GM18511 (cell line): ENCODE measurements around the gene LRRC74B.
"Not testable (repeated sequence)": the region's sequence is repeated elsewhere in the genome, so short reads cannot be mapped to it uniquely, and the experiment has no call there.

ENCODE experiments used
- ATAC-seq: cut with Tn5 transposase; IDR thresholded peaks from one replicate; pipeline ENCODE4 v1.9.1; 2021; ENCODE audit warnings: mild to moderate bottlenecking, moderate library complexity; ENCODE audit not compliant: unreplicated experiment

Gene LRRC74B

DNA sequence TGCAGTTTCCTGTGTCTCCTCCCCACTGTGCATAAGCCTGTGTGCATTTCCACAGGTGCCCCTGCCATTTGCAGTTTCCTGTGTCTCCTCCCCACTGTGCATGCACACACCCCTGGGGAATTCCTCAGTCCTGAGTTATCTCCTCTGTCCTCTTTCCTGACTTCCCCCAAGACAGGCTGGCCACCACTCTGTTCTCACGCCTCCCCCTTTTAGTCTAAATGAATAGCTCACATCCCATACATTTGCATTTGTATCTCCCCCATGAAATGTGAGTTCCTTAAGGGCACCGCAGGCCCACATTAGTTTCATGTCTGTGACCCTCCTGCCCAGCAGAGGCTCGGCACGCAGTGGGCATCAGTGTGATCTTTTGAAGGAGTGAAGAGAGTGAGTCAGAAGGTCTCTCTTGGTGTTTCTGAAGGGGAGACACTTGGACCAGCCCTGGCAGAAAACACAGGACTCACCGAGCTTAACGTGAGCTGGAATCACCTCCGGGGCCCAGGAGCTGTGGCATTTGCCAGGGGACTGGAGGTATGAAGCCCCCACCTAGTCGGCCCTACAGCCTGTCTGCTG is 6.2 kb downstream of the LRRC74B start:
- ATAC-seq: no peak

DNA sequence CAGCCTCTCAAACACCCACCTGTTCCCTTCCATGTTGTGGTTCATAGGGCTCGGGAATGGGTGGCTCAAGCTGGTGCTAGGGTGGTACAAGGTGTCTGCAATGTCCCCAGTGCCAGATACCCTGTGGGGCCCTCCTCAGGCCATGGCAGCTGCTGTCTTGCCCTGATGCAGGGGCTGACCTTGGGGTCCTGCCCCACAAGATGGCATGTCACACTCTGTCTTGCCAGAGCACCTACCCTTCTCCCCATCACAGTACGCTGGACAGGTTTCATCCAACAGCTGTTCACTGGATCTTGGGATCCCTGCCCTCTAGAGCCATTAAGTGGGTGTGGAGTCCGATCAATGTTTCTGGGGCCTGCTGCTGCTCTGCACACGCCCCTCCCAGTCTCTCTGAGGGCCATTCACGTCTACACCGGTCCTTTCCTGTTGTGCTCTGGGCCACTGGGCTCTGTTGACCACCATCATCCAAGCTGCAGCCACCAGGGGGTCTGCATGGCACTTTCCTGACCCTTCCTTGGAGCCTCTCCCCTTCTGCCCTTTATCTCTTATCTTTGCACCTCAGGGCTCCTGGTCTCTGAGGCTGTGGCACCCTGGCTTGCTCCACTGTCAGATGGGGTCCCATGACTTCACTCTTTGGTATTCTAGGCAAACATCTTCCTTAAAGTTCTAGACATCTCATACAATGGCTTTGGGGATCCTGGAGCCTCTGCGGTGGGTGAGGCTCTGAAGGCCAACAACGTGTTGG is 7.1 kb downstream of the LRRC74B start:
- no peak for ATAC-seq

DNA sequence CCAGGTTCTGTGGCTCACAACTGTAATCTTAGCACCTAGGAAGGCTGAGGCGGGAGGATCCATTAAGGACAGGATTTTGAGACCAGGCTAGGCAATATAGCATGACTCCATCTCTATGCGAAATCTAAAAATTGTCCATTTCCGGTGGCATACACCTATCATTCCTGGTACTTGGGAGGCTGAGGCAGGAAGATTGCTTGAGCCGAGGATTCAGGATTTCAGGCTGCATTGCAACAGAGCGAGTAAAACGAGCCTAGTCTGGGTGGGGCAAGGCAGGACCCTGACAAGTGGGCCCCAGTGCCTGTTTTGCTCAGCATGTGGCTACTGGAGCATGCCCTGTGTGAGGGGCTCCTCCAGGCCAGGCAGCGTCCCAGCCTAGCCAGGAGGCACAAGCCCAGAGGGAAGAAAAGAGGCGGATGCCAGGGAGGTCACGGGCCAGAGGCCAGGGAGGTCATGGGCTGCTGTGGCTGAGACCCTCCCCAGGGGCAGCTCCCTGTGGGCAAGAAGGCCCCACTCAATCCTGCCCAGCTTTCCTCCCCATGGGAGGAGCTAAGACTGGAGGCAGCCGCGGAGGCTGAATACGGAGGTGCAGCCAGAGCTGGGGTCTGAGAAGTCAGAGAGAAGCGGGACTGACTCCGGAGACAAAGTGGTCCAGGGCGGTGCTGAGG is 8.4 kb downstream of the LRRC74B start:
- ATAC-seq: no peak

DNA sequence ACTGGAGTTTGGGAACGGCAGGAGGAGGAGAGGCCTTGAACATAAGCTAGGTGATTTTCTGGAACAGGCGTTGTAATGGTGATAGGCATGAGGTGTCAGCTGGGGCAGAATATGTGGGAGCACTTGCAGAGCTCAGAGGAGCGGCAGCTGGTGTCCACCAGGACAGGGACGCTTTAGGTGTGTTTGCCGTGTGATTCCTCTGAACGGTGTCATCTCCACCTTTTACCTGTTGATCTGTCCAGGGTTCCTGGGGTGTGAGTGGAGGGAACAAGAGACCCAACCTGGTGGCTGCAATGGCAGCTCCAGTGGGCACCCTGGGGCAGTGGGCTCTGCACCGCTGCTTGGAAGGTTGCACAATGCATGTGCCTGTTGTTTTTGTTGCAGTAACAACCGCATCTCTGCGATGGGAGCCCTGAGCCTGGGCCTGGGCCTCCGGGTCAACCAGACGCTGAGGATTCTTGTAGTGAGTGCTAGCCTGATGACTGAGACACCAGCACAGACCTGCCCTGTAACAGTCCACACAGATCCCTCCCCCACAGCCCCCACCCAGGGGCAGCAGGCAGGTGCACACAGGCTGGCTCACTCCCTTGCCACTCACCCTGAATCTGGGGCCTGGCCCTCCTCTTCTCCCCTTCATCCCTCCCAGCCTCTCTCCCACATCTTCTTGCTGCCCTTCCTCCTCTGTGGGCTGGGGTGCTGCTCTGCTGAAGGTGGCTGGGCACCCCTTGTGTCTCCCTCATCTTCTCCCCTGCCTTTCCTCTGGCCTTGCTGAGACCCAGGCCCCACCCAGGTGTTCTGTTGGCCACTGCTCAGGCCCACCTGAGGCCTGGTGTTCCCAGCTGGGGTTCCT is 9.2 kb downstream of the LRRC74B start:
- no peak for ATAC-seq

DNA sequence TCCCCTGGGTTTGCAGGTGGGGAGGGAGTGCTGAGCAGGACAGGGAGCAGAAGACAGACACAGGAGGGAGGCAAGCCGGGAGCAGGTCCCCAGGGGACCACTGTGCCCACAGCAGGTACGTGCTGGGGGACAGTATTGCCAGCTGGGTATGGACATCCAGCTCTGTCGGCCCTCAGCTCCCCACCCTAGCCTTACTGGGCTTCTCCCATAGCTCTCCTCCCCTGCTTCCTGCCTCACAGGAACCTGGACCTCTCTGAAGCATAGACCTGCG is 9.8 kb downstream of the LRRC74B start:
- no peak for ATAC-seq

DNA sequence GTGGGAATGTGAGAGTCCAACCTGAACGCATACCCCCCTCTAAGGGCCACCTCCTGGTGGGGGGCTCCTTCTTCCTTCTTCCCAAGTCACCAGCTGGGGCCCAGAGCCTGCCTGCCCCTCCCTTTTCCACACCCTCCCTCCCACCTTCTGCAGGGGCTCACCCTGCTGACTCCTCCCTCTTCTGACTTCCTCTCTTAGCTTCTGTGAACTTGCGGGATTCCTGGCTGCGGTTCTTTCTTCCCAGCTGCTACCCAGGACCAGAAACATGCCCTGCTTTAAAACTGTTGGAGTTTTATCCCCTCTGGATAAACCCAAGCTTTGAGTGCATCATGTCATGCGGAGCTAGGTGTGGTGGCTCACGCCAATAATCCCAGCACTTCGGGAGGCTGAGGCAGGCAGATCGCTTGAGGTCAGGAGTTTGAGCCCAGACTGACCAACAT is 10.2 kb downstream of the LRRC74B start:
- ATAC-seq: no peak

DNA sequence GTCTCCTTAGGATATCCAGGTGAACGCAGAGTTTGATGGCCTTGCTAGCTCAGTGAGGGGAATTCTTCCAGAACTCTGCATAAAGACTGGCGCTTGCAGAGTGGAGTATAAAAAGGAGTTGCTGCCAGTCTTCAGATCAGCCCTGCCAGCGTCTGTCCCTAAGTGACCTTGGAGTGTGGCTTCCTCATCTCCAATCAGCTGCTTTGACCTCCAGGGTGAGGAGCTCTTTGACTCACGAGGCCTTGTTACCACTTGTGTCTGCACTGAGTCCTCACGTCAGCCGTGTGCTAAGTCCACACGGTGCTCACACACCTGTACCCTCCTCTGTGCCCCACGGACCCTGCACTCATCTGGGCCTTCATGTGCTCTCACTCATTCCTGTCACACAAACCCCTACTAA is 14.6 kb downstream of the LRRC74B start:
- not testable (repeated sequence) for ATAC-seq

DNA sequence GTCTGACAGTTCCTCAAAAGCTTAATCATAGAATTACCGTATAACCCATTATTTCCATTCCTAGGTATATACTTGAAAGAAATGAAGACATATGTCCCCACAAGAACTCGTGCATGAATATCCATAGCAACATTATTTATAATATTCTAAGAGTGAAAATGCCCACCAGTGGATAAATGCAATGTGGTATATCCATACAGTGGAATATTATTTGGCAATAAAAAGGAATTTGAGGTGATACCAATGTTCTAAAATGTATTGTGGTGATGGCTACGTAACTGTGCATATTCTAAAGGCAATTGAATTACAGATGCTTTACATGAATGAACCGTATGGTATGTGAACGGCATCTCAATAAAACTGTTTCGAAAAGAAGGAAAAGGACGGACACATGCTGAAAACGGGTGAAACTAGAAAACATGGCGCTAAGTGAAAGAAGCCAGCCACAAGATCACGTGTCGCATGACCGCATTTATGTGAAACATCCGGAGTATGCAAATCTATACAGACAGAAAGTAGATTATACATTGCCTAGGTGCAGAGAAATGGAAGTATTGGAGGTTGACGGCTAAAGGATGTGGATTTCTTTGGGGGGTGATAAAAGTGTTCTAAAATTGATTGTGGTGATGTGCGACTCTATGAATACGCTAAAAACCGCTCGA is 16.0 kb downstream of the LRRC74B start:
- ATAC-seq: not testable (repeated sequence)

DNA sequence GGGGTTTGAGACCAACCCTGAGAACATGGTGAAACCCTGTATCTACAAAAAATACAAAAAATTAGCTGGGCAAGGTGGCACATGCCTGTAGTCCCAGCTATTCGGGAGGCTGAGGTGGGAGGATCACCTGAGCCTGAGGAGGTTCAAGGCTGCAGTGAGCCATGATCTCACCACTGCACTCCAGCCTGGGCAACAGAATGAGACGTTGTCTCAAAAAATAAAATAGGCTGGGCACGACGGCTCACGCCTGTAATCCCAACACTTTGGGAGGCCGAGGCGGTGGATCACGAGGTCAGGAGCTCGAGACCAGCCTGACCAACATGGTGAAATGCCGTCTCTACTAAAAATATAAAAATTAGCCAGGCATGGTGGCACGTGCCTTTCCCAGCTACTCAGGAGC is 18.7 kb downstream of the LRRC74B start:
- not testable (repeated sequence) for ATAC-seq

DNA sequence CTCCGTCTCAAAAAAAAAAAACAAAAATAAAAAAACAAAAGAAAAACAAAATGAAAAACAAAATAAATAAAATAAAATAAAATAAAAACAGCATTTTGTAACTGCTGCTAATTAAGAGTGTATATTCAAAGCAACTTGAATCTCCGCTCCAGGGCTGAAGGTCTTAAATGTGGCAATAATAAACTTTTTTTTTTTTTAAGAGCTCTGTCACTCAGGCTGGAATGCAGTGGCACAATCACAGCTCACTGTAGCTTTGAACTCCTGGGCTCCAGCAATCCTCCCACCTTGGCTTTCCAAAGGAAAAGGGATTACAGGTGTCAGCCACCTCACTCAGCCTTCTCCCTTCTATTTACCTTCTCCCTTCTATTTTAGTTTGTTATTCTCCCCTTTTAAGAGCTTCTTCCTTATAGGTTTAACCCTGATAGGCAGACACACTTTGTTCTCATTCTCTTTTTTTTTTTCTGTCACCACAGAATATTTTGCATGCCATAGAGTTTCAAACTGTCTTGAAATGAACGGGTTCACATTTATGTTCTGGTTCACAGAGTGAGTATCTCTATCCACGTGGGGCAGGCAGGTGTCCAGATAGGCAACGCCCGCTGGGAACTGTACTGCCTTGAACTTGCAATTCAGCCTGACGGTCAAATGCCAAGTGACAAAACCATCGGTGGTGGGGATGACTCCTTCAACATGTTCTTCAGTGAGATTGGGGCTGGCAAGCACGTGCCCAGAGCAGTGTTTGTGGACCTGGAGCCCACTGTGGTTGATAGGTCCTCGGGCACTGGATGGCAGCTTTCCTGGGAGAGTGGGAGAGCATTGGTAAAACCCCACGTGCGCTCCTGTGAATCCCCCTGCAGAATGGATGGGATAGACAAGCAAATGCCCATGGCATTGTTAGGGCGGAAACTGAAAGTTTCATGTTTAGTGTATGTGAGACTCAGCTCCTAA is 19.4 kb downstream of the LRRC74B start:
- ATAC-seq: no peak

DNA sequence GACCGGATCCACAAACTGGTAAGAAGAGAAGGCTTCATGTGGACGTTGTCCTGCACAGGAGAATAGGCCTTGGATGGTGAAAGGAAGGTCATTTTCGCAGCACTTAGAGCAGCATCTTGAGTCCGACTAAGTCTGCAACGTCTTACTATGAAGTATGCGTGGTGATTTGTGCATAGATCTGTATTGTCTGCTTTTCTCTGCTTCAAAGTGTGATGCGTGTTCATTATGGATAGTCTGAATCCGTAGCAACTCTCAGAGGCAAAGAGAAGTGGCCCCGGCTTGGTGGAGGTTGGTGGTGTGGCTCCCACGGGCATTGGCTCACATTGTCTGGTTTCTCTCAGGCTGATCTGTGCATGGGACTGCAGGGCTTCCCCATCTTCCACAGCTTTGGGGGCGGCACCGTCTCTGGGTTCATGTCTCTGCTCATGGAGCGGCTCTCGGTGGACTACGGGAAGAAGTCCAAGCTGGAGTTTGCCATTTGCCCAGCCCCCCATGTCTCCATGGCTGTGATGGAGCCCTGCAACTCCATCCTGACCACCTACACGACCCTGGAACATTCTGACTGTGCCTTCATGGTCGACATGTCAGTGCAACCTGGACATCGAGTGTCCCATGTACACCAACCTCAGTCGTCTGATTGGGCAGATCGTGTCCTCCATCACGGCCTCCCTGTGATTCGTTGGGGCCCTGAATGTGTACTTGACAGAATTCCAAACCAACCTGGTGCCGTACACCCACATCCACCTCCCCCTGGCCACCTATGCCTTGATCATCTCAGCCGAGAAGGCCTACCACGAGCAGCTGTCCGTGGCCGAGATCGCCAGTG is 21.5 kb downstream of the LRRC74B start:
- ATAC-seq: no peak

DNA sequence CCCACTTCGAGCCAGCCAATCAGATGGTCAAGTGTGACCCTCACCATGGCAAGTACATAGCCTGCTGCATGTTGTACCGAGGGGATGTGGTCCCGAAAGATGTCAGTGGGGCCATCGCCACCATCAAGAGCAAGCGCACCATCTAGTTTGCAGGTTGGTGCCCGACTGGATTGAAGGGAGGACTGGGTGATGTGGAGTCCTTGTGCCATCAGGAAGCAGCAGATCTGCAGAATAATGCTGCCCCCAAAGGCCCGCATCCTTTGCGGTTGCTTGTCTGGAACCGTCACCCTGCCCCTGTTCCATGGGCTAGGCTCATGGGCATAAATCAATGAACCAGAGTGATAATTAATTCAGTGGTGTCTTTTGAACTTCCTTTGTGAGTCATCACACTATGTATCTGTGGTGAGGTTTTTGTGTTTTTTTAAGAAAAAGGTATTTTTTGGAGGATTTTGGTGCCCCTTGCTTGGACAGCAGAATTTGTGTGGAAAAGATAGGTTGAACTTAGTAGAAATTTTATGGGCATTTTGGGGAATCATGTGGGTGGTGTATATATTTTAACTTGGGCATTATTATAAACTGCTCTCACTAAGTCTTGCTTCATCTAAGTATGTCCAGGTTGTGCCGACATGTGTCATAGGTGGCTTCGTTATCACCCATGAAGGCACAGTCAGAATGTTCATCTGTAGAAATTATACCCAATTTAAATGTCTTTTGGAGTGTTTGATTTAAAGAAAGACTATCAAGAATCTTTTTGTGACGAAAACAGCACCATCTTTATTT is 22.3 kb downstream of the LRRC74B start:
- ATAC-seq: no peak

DNA sequence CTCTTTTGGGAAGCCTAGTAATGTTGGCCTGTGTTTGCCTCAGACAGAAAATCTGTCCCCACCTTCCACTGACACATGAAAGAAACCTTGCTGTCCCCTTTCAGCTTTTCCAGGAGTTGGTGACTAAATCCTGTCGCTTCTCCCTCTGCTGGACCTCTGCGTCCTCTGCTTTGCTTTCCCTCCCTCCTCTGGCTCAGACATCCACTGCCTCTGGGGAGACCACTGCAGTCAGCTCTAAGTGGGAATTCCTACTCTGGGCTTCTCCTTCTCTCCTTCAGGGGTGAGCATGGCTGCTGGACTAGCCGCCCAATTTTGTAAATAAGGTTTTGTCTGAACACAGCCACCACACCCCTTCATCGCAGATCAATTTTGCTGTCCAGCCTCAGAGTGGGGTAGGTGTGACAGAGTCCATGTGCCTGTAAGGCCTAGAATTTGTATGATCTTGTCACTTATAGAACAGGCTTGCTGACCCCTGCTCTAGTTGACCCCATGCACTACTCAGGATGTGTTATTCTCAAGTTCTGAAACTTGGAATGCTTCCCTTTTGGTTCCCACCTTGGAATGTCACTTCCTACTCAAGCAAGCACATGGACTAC is 23.0 kb downstream of the LRRC74B start:
- ATAC-seq: no peak

DNA sequence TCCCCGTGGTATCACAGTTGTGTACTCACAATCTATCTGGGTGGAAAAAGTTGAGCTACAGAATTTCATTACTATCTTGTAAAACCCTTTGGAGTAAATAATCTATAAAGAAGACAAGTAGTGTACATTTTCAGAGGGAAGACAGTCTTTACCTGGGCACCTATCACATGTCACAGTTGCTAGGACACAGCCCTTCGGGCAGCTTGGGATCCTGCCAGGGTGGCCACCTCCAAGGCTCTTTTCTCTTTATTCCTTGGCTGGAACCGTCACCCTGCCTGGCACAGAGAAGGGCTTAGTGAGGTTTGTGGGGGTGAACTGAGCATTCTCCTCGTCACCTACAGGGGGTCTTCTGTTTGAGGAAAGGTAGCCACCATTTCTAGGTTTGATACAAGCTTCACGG is 23.6 kb downstream of the LRRC74B start:
- ATAC-seq: no peak

DNA sequence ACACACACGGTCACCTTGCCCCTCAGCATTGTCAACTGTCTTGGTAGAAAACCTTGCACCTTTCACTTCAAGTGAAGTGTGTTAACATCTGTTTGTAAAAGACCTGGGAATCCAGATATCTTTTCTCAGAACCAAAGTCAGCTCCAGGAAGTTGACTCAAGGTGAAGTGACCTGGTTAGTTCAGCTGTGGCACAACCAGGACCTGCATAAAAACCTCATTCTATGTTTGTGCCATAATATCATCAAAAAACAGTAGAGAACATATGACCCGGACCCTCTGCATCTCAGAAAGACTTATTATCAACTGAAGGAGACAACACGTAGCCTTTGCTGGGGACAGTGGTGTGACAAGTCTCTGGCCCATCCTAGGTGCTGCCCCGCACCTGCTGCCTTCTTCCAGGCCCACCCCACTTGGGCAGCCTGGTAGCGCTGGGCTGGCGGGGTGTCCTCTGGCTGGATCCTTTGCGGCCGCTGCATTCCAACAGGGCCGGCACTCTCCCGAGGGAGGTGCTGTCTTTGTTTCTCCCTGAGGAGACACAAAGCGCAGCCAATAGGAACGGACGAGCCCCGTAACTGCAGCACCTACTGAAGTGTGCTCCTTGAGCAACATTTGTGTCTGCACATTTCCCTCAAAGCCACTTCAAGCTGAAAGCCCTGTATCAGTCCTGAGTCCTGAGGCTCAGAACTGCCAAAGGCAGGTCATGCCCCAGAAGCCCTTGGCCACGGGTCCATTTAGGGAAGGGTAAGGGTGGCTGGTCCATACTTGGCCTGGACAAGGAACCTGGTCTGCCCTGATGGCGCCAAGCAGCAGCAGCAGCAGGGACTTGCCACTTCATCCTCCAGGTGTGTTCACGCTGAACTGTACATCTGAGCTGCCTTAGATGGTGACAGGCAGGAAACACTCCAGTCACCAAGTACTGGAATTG is 25.2 kb downstream of the LRRC74B start:
- no peak for ATAC-seq

DNA sequence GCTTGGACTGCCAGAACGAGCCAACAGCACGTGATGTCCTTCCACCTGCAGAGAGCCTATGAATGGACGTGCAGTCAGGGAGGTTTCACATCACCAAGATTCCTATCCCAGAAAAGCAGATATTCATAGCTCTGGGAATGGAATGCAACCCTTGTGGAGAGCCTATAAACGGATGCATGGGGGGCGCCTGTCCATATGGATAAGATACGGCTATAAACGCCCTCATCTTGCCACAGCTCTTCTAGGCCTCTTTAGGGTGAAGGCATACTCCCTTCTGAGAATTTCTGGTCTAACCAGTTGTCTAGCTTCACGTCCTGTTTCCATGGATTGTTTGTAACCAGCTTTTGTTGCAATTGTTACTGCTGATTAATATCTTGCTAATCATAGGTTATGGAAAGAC is 26.1 kb downstream of the LRRC74B start:
- not testable (repeated sequence) for ATAC-seq

DNA sequence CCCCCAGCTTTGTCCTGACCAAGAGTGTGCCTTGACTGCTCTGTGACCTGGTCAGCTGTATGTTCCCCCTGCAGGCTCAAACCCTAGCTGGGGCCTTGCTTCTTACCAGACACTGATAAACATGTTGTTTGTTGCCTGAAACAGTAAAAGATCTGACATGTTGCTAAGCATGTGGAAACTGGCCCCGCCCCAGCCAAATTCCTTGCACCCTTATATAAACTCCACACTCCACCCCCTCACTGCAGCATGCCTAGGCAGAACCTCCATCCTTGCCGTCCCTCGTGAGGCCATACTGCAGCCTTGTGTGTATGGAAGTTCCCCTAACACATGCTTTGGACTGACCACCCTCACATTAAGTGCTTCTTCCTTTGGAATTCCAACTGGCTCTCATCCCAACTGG is 27.3 kb downstream of the LRRC74B start:
- no peak for ATAC-seq
